GM18909 (cell line): Measurements from ENCODE around the gene C1orf198.

Experiments
- ATAC-seq: cut with Tn5 transposase; IDR thresholded peaks from one replicate; pipeline ENCODE4 v1.9.1; 2021; ENCODE audit warnings: mild to moderate bottlenecking; ENCODE audit not compliant: unreplicated experiment, poor library complexity

The C1orf198 gene

GRCh38 chr1:230792691-230793462, 75.4 kb downstream of the C1orf198 start:
- ATAC-seq = no peak

- ATAC-seq = no peak
Observed at GRCh38 chr1:230791986-230792564, 76.2 kb downstream of the C1orf198 start.

- no peak for ATAC-seq
Observed at GRCh38 chr1:230790026-230790425, 78.3 kb downstream of the C1orf198 start.

GRCh38 chr1:230788561-230789275, 79.6 kb downstream of the C1orf198 start:
- no peak for ATAC-seq

- no peak for ATAC-seq
Observed at GRCh38 chr1:230787471-230787870, 80.8 kb downstream of the C1orf198 start.
